GM12891 (cell line): ENCODE results near the gene INPP4A.

Experiments used
- PAX5 ChIP-seq: IDR thresholded peaks from 2 replicates; pipeline ENCODE4 v1.6.1; 2011; ENCODE audit warnings: low read length, moderate library complexity, mild to moderate bottlenecking; ENCODE audit not compliant: insufficient read depth, severe bottlenecking
- POLR2A ChIP-seq: IDR thresholded peaks from 2 replicates; pipeline ENCODE4 v1.6.1; 2011; ENCODE audit warnings: low read depth, low read length, control low read depth
- POLR2AphosphoS5 ChIP-seq: IDR thresholded peaks from 2 replicates; pipeline ENCODE4 v1.6.1; 2011; ENCODE audit warnings: low read depth, low read length, control low read depth
- SPI1 ChIP-seq: IDR thresholded peaks from 2 replicates; pipeline ENCODE4 v1.6.1; 2011; ENCODE audit warnings: low read depth, low read length, control low read depth
- TAF1 ChIP-seq: IDR thresholded peaks from 2 replicates; pipeline ENCODE4 v1.6.1; 2011; ENCODE audit warnings: low read depth, low read length, control low read depth

- TF ChIP-seq SPI1 (no peak), POLR2AphosphoS5 (no peak), POLR2A (no peak), PAX5 (no peak), TAF1 (no peak)
Measured at GRCh38 chr2:98479371-98479770, 34.7 kb downstream of the INPP4A start.
